NK-92 (cell line): Measurements from ENCODE around the gene PPP1R7.
"Not testable (repeated sequence)": the region's sequence is repeated elsewhere in the genome, so short reads cannot be mapped to it uniquely, and the experiment has no call there.

Experiments used
- DNase-seq: peaks from one replicate; lab custom pipeline; 2025; ENCODE audit not compliant: unreplicated experiment; lab: John Stamatoyannopoulos, UW

Gene PPP1R7

DNA sequence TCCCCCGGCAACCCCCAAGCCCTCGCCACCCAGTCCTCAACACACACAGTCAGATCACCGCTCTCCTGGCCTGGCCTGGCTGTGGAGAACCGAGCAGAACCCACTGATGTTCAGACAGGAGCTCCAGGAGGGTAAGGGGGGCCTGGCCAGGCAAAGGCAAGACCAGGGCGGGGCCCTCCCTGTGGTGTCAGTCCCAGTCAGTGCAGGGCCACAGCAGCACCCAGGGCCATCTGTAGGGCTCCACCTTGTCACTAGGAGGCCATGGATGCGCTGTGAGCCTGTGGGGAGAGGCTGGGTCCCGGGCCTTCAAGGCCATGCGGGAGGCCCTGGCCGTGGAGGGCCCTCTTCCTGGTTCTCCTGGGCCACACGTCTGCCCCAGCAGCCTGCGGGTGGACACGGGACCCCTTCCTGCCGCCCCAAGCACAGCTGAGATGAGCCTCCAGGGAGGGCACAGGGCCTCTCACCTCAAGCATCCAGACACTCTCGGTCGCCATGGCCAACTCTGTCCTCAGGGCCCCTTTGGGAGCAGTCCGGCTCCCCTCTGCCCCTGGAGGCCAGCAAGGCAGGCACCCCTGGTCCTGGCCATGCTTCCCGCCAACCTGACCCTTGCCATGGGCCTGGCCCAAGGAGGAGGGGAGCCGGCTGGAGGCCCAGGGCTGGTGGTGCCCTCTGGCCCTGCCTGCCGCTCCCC is 40.2 kb downstream of the PPP1R7 start:
- DNase-seq: no peak

DNA sequence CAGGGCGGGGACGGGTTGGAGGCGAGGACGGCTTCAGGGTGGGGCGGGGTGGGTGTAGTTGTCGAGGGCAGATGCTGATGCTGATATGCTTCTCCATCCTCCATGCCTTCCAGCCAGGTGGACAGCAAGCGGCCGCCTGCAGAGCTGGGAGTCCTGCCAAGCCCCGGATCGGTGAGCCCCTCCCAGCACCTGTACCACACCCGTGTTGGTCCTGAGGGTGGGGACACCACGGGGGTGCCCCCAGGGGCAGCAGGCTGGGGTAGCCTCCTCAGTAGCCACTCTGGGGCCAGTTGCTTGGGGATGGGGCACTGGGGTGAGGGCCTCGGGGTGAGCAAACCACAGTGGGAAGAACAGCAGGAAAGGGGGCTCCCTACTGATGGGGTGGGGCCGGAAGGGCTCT is 40.8 kb downstream of the PPP1R7 start:
- no peak for DNase-seq

DNA sequence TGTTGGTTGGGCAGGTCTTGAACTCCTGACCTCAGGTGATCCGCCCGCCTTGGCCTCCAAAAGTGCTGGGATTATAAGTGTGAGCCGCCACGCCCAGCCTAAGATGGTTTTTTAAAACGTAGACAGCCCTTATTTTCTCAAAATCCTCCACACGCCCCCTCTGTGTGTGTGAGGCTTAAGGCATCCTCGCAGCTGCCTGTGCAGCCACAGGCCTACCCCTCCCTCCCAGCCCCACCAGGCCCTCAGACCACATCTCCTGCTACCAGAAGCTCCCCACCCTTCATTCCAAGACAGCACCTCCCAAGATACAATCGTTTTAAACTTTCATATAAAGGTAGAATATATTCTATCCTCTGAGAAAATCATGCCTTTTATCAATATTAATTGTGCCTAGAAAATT is 43.0 kb downstream of the PPP1R7 start:
- no peak for DNase-seq

DNA sequence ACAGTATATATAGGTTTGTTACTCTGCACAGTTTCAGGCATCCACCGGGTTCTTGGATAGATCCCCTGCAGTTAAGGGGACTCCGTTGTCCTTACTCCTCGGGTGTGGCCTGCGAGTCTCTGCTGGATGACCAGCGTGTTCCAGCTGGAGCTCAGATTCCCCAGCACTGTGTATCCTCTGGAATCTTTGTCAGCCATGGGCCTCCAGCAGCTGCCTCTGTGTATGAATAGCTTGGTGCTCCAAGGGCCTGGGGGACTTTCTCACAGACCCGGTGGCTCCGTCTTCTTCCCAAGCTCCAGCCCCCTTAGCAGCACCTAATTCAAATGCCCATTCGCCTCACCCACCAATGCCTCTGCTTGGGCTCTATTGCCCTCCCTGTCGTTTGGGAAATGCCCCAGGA is 44.5 kb downstream of the PPP1R7 start:
- no peak for DNase-seq

DNA sequence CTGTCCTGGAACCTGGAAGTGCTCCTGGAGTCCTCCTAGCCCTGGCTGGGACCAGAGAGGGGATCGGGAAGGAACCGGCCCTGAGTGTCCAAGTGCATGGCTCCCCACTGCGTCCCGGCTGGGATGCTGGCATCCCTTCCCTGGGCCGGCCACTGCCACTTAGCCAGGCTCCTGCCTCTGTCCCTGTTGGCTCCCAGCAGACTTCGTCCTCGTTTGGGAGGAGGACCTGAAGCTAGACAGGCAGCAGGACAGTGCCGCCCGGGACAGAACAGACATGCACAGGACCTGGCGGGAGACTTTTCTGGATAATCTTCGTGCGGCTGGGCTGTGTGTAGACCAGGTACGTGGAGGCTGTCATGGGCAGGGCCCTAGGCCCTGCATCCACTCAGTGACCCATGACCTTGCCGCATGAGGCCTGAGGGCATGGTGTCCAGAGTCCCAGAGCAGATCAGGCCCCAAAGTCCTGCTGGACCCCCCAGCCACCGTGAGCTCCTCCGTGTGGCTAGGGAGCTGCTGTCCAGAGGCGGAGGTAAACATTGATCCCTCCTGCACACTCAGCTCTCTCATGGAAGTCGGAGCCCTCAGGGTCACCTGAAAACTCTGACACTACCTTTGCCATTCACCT is 45.4 kb downstream of the PPP1R7 start:
- no peak for DNase-seq

DNA sequence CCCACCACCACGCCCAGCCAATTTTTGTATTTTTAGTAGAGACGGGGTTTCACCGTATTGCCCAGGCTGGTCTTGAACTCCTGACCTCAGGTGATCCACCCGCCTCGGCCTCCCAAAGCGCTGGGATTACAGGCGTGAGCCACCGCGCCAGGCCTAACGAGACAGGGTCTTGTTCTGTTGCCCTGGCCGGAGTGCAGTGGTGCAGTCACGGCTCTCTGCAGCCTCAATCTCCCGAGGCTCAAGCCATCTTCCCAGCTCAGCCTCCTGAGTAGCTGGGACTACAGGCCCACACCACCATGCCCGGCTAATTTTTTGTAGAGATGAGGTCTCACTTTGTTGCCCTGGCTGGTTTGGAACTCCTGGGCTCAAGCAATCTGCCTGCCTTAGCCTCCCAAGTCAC is 47.0 kb downstream of the PPP1R7 start:
- not testable (repeated sequence) for DNase-seq

DNA sequence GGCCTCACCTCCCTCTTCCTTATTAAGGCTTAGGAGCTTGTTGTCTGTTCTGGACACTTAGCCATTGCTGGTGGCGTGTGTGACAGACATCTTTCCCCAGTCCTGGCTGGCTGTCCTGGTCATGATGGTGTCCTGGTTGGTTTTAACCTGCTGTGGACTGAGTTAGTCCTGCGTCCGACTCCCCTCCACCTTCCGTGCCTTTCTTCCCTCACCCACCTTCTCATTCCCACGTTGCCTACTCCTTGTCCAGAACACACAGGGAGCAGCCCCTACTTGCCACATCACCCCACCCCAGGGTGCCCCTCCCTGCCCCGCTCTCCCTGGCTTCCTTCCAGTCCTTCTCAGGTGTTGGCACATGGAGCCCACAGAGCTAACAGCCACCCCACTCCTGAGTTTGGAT is 47.7 kb downstream of the PPP1R7 start:
- DNase-seq: no peak

DNA sequence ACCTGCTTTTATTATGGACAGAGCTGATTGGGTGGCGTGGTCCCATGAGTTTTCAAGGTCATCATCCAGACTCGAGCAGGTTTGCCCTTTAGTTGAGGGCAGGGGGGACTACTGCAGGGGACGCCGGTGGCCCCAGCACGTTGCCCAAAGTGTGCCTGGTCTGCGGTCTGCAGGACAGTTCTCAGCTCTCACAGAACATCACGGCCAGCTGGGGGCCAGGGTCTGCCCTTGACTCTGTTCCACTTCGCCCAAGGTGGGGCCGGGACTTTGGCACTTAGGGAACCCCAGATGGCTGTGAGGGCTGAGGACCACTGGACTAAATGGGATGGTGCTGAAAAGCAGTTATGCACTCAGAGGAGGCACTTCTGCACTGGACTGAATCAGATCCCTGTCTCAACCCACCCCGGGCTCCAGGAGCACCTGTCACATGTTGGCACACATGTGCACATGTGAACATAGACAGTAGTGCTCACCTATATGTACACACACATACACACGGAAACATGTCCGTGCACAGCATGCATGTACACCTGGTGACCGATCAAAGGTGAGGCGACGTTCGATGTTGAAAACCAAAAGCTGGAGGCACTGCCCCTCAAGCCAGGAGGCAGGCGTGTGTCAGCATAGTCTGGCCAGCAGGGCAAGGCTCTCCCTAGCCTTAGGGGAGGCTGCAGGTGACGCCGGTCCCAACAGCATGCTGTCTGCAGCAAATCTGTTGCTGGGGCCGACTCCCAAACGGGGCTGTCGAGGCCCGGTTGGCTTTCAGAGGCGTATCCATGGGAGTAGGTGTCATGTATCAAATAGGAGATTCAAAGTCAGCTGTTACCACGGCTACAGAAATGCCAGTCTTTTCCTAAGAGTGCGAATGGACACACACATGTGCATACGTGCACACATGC is 48.4 kb downstream of the PPP1R7 start:
- no peak for DNase-seq

DNA sequence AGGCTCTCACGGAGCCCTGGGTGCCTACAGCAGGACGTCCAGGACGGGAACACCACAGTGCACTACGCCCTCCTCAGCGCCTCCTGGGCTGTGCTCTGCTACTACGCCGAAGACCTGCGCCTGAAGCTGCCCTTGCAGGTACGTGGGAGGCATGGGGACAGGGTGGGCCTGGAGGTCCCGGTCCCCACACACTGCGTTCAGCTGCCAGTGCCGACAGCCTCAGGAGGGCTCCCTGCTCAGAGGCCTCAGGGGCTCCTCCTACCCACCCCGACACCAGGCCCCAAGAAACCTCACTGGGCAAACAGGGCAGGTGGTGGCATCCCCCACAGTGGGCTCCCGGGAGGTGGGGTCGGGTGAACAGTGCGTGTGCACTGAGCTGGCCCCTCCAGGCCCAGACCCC is 49.0 kb downstream of the PPP1R7 start:
- DNase-seq: no peak

DNA sequence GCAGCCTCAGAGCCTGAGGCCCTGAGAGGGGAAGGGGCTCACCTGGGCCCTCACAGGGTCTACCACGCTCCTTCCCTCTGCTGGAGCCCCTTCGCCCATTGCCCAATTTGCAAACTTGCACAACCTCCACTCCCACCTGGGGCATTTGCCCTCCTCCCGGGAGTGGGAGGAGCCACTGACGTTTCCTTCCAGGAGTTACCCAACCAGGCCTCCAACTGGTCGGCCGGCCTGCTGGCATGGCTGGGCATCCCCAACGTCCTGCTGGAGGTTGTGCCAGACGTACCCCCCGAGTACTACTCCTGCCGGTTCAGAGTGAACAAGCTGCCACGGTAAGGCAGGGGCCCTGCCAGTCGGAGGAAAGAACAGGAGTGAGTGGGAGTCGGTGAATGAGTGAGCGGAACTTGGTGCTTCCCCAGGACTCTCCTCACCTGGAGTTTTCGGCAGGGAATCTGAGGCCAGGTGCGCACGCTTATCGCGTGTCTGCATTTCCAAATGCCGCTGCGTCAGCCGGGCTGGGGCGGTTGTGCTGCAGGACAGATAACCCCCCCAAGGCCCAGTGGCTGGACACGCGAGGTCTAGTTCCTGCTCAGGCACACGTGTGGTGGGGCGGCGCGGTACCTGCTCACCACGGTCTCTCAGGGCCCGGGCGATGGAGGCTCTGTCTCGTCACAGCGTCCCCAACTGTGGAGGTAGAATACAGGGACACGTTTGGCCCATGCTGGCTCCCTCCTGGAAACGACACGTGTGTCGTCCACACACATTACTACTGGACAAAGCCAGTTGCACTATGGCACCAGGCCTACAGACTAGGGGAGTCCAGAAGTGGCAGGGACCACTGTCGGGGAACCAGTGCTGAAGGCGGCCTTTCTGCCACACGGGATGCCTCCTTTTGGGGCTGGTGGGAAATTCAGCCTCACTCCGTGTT is 49.9 kb downstream of the PPP1R7 start:
- no peak for DNase-seq

DNA sequence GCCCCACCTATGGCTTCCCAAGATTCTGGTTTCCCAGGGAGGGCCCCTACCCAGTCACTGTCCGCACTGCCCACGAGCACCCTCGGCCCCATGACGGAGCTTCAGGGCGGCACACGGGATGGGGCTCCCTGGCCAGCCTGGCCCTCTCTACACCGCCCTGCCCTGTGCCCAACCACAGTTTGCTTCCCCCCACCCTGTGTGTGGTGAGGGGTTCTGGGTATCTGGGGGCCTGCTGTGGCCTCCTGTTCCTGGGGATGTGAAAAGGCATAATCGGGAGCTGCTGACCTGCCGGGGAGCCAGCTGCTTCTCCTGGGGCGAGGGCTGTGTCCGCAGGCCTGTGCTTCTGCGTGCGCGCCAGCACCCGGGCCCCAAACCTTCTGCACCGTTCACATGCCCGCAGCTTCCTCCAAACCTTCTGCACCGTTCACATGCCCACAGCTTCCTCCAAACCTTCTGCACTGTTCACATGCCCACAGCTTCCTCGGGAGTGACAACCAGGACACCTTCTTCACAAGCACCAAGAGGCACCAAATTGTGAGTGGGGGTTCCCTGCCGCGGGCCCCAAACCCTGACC is 50.6 kb downstream of the PPP1R7 start:
- no peak for DNase-seq

DNA sequence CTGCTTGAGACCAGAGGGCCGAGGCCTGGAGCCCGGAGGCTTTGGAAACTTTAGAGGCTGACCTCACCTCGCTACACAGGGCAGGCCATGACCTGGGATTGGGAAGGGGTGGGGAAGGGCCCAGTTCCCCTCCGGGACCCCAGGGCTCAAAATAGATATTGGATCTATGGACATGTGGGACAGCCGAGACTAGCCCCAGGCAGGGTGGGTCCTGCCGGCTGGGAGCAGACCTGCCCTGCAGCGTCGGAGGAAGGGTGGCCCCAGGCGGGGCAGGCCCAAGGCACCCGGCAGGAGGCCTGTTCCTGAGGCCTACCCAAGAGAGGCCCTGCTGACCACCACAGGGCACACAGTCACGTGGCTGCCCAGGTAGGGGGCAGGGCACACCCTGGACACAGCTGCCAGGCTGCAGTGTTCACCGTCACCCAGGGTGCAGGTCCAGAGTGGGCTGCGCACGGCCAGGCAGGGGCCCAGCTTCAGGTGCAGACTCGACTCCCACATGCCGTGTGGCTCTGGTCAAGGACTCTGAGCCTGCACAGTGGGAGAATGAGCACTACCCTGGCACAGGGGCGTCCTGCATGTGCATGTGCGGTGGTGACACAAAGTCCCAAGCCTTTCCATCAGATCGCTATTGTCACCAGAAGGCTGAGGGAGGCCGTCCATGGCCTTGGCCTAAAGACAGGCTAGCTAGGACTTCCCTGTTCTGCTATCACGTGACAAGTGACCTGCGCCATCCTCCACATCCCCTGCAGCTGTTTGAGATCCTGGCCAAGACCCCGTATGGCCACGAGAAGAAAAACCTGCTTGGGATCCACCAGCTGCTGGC is 51.4 kb downstream of the PPP1R7 start:
- DNase-seq: no peak

DNA sequence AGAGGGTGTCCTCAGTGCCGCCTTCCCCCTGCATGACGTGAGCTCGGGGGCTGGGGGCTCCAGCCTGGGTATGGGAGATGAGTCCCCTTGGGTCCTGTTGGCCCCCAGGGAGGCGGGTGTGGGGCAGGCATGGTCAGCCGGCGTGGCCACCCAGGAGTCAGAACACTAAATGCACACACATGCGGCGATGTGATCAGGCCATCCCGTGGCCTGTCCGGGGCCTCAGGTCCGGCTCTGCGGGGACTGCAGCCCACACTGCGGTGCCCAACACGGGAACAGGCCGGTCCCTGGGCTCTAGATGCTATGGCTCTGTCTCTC is 52.0 kb downstream of the PPP1R7 start:
- DNase-seq: no peak

DNA sequence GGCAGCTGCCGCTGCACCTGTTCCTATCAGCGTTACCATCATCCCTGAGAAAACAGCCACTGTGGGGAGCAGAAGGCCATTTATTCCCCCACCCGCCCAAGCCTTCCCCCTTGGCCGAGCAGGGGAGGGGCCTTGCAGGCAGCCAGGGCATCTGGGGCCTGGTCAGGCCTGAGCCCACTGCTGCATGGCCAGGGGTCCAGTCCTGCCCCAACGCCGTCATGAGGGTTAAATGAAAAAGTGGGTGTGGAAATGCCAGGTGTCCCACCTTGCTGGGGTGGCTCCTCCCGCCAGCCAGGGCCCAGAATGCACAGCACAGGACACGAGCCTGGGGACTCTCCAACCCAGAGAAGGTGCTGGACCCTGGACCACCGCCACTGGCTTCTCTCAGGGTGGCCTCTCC is 52.4 kb downstream of the PPP1R7 start:
- DNase-seq: no peak

DNA sequence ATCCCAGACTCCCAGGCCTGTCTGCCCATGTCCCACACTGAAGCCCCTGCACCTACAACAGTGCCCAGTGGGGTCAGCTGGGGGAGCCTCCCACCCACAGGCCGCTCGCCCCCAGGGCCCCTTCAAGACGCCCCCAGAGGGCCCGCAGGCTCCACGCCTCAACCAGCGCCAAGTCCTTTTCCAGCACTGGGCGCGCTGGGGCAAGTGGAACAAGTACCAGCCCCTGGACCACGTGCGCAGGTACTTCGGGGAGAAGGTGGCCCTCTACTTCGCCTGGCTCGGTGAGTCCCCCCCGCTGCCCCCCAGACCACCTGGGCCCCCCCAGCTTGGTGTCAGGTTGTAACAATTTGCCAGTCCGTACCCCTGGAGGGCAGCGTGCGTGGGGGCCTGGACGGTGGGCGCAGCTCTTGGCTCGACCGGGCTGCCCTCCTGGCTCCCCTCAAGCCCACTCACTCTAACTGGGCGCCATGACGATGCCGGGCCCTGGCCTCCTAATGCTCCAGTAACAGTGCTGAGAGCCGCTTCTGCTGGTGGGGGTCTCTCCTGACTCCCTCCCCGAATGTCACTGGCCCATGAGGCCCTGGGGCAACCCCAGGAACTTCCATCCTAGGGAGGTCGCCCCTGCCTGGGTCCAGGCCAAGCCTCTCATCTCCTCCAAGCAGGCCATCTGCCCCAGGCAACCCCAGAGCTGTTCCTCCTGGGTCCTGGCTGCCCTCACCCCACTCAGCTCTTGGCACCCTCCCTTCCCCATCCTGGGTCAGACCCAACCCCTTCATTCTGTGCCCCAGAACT is 53.1 kb downstream of the PPP1R7 start:
- DNase-seq: no peak

DNA sequence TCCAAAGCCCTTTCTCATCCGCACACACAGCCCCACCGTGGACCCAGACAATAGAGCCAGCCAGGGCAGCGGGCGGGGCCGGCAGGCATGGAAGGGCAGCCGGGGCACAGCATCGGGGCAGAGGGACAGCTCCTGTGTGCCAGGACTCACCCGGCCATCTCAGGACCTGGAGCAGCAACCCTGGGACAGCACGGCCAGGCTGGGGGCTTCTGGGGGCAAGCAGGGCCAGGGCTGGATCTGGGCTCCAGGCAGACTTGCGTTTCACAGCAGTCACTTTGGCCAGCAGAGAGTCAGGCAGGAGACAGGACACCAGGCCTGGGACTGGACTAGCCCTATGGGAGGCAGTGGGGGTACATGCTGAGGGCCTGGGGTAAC is 53.7 kb downstream of the PPP1R7 start:
- DNase-seq: no peak

DNA sequence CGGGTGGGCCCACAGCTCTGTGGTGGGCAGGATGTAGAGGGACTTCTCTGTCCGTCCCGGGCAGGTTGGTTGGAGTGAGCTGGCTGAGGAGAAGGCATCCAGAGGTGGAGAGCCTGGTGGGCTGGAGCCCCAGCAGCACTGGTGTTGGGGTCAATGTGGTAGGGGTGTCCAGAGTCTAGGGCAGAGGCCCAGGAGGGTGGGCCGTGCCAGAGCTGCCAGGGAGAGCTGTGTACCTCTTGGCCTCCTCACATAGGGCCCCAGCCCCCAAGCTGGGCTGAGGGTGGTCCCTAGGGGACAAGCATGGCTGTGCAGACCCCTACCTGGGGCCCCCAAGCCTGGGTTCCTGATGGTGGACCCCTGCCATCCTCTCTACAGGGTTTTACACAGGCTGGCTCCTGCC is 54.2 kb downstream of the PPP1R7 start:
- no peak for DNase-seq

DNA sequence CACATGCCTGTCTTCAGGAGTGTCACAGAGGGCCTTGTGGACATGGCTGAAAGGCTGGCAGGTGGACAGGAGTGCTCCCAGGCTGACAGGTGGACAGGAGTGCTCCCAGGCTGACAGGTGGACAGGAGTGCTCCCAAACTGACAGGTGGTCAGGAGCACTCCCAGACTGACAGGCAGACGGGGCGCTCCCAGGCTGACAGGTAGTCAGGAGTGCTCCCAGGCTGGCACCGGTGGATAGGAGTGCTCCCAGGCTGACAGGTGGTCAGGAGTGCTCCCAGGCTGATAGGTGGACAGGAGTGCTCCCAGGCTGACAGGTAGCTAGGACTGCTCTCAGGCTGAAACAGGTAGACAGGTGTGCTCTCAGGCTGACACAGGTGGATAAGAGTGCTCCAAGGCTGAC is 54.8 kb downstream of the PPP1R7 start:
- DNase-seq: no peak

DNA sequence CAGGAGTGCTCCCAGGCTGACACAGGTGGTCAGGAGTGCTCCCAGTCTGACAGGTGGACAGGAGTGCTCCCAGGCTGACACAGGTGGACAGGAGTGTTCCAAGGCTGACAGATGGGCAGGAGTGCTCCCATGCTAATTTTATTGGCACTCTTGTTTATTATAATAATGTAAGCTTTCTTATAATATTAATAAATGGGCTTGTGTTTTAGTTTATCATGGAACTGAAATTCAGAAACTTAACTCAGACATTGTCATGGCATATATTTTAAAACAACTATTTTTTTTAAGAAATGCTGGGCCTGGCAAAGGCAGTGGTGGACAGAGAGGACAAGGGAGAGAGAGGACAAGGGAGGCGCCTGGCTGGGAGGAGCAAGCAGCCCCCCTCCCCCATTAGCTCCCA is 56.9 kb downstream of the PPP1R7 start:
- DNase-seq: no peak
